HG03139 (cell line): ENCODE results near the gene OR51F2.
"Not testable (repeated sequence)": the region's sequence is repeated elsewhere in the genome, so short reads cannot be mapped to it uniquely, and the experiment has no call there.

ENCODE experiments used
- ATAC-seq: cut with Tn5 transposase; IDR thresholded peaks from one replicate; pipeline ENCODE4 v1.9.1; 2021; ENCODE audit not compliant: unreplicated experiment

OR51F2 gene, protein sequence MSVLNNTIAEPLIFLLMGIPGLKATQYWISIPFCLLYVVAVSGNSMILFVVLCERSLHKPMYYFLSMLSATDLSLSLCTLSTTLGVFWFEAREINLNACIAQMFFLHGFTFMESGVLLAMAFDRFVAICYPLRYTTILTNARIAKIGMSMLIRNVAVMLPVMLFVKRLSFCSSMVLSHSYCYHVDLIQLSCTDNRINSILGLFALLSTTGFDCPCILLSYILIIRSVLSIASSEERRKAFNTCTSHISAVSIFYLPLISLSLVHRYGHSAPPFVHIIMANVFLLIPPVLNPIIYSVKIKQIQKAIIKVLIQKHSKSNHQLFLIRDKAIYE

DNA sequence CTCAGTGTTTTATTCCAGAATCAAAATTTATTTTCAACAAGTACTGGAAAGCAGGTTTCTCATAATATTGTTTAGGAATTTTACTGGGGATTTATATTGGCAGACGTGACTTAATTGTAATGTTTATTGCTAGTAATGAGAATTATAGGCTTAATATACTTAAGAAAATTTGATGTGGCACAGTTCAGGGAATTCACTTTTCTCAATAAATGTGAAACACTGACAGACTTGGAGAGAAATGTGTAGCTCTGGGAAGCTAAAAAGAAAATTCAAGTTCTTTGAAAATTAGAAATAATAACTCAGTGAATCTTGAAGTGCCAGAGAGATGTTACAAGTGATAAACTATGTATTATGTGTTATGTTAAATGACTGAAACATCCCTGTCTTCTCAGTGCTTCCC lies at the start of gene OR51F2:
OR51F2 (plus strand) TSS at position 301 of the 400 bp plus-strand sequence. CDS start 101 bp downstream, outside the sequence.
- no peak for ATAC-seq

DNA sequence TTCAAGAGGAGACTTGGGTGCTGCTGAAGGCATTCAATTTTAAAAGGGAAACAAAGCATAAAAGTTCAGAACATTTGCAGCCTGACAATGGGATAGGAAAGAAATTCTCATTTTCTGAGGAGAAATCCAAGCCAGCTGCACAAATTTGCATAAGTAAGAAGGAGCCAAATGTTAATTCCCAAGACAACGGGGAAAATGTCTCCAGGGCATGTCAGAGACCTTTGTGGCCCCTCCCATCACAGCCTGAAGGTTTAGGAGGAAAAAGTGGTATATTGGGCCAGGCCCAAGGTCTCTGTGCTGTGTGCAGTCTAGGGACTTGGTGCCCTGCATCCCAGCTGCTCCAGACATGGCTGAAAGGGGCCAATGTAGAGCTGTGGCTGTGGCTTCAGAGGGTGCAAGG lies 38.7 kb upstream of the OR51F2 start:
- no peak for ATAC-seq

- no peak for ATAC-seq
These were observed 23.9 kb upstream of the OR51F2 start for GRCh38 chr11:4797206-4797605.

- no peak for ATAC-seq
These were observed 22.5 kb upstream of the OR51F2 start for GRCh38 chr11:4798427-4799183.

DNA sequence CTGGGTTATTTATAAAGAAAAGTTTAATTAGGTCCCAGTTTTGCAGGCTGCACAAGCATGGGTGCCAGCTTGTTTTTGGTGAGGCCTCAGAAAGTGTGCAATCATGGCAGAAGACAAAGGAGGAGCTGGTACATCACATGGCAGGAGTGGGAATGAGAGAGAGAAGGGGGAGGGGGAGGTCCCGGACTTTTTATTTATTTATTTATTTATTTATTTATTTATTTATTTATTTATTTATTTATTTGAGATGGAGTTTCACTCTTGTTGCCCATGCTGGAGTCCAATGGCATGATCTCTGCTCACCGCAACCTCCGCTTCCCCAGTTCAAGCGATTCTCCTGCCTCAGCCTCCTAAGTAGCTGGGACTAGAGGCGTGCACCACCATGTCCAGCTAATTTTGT lies 19.8 kb upstream of the OR51F2 start:
- ATAC-seq = not testable (repeated sequence)

DNA sequence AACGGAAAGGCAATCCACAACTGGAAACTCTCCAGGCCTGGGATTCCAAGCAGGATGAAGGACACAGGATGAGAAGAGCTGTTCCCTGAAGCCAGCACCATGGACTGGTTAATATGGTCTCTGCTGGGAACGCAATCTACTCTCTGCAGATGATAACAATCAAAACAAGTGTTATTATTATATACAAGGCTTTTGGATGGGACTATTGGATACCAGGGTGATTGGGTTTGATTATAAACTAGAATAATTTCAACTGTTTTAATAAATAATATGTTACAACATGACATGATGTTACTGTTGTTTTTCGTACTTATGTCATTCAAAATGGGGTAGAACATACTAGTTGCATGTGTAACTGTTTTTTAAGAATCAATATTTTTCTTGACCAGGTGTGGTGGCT lies 16.8 kb upstream of the OR51F2 start, which contains the start of gene OR52R1:
OR52R1 (minus strand) TSS at position 101 of the 400 bp plus-strand sequence; CDS start at position 101, 0 bp downstream.
- no peak for ATAC-seq

DNA sequence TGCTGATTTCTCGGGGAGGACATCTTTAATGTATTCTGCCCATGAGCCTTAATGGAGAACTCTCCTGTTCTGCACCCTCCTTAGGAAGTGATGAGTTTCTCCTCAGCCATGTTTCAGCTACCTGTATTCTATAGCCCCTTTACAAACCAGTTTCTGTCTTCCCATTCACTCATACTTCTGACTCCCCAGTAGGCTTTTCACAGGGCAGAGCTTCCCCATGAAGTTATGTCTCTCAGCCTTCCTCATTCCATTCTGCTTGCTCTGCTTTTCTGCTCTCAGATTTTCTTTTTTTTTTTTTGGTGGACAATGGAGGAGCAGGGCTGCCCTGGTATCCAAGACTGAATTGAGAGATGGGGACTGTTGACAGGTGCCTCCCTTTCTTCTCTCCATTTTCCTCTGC lies 12.6 kb upstream of the OR51F2 start:
- no peak for ATAC-seq

DNA sequence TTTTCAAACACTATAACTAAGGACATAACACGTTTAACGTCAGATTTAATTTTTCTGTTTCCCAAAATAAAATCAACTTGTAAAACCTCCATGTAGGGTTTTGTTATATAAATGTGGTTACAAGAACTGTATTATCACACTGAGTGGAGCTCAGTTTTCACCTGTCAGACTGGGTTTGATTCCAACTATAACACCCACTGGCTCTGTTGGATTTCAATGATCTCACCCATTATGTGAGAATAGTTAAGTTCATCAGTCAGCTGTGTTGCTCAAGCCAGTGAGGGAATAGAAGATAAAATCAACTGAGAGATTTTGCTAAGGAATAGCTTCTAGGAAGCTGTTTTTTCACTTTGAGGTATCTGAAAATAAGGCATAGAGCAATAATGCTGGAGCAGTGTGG lies 11.9 kb upstream of the OR51F2 start:
- ATAC-seq = no peak

GRCh38 chr11:4825132-4825531 lies 4.0 kb downstream of the OR51F2 start:
- no peak for ATAC-seq

- no peak for ATAC-seq
These were observed 5.3 kb downstream of the OR51F2 start for GRCh38 chr11:4826425-4826824.

GRCh38 chr11:4830346-4830745 lies 9.2 kb downstream of the OR51F2 start:
- ATAC-seq = no peak

- ATAC-seq = no peak
These were observed 9.8 kb downstream of the OR51F2 start for GRCh38 chr11:4830909-4831308.

DNA sequence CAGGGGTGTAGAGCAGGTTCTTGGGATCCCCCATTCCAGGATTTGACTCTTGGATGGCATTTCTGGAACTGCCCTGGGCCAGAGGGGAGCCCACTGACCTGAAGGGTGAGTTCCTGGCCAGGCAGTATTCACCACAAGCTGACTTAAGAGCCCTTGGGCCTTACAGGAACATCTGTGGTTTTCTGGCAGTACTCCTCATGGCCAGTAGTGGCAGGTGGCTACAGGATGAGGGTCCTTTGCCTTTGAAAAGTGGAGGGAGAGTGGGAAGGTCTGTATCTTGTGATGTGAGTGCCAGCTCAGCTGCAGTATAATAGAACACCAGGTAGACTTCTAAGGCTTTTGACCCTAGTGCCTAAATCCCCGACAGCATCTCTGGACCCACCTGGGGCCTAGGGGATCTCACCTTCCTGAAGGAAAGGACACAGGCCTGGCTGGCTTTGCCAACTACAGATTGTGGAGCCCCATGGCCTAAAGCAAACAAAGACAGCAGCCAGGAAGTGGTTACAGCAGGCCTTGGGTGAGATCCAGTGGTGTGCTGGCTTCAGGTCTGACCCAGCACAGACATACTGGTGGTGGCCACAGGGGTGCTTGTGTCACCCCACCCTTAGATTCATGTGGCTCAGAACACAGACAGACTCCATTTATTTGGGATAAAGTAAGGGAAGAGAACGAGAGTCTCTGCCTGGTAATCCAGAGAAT lies 18.9 kb downstream of the OR51F2 start:
- no peak for ATAC-seq

GRCh38 chr11:4848908-4849532 lies 27.9 kb downstream of the OR51F2 start, which contains the start of gene OR51S1:
TSS of gene OR51S1 (minus strand) at chr11:4849208. CDS start at chr11:4849208, 0 bp downstream.
- no peak for ATAC-seq

DNA sequence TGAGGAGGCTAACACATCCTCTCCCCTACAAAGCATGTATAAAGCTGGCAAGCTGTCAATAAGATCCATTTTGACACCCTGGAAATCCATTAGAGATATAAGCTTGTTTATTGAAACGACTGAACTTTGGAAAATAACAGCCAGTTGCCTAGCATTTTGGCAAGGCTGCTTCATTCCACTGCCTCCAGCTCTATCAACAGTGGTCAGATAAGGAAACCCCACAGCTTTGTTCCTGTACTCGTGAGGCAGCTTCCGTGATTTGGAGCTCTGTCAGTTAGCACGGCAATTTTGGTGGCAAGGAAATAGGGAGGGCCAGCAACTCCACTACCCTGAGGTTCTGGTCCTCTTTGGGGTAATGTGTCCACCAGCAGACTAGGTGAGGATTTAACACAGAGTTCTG lies 29.9 kb downstream of the OR51F2 start:
- no peak for ATAC-seq

DNA sequence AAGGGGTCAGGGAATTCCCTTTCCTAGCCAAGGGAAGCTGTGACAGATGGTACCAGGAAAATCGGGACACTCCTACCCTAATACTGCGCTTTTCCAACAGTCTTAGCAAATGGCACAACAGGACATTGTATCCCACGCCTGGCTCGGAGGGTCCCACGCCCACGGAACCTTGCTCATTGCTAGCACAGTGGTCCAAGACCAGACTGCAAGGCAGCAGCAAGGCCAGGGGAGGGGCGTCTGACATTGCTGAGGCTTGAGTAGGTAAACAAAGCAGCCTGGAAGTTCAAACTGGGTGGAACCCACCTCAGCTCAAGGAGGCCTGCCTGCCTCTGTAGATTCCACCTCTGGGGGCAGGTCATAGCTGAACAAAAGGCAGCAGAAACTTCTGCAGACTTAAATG lies 33.2 kb downstream of the OR51F2 start:
- ATAC-seq = not testable (repeated sequence)

GRCh38 chr11:4862447-4863236 lies 41.5 kb downstream of the OR51F2 start:
- no peak for ATAC-seq

- no peak for ATAC-seq
These were observed 42.8 kb downstream of the OR51F2 start for GRCh38 chr11:4863876-4864275.

- ATAC-seq = no peak
These were observed 44.7 kb downstream of the OR51F2 start for GRCh38 chr11:4865855-4866254.
